ENCODE results near the gene WNK2. TPM values are rescaled to one million over a fixed set of nuclear protein-coding genes. Genes with fewer than 3 reads are reported as not detected.

Gene WNK2
- polyA plus RNA-seq, 3 donors: 0.40 TPM; not detected in 2

DNA sequence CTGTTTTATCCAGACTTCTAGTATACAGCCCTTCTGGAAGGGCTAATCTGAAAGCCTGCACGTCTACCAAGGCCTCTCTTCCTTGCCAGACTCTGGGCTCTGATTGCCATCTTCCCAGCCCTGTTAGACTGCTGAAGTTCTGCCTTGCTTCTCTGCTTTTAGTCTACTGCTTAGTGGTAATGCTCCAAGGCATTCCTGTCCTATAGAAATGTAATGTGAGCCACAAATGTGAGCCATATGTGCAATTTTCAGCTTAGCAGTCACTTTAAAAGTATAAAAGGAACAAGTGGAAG lies 32.1 kb downstream of the WNK2 start:
- Histone ChIP-seq H2AFZ (ENCODE audit: insufficient read depth, low read depth, low read length, poor library complexity, severe bottlenecking) (no peak overlapping the region), H3K4me1 (ENCODE audit: control insufficient read depth in 1 of 2, insufficient read depth in 2 of 2, low read length in 2 of 2) (no peaks in the 10 kb centered on the region), H3K4me3 (replicated peaks in 1 of 3; ENCODE audit: low read depth in 2 of 3, low read length in 3 of 3) (no peak overlapping the region), H3K4me2 (replicated peaks; ENCODE audit: extremely low read depth, low read length, poor library complexity, severe bottlenecking) (no peak overlapping the region), H3K27ac (ENCODE audit: low read depth in 1 of 2, low read length in 2 of 2) (no peak overlapping the region), H3K9me3 (replicated peaks in 1 of 2; ENCODE audit: control insufficient read depth in 1 of 2, insufficient read depth in 1 of 2, low read length in 2 of 2) (peaks cover 5 to 6% of the 10 kb centered on the region in 2 donors), H4K20me1 (ENCODE audit: insufficient read depth, low read length) (no peaks in the 10 kb centered on the region), H3K9ac (ENCODE audit: insufficient read depth, low read length, poor library complexity, severe bottlenecking) (no peak overlapping the region), H3K36me3 (replicated peaks in 1 of 2; ENCODE audit: control insufficient read depth in 1 of 2, insufficient read depth in 2 of 2, low read length in 2 of 2) (no peaks in the 10 kb centered on the region), H3K79me2 (ENCODE audit: insufficient read depth, low read length) (no peaks in the 10 kb centered on the region), H3K27me3 (ENCODE audit: control insufficient read depth in 2 of 2, insufficient read depth in 2 of 2, low read length in 2 of 2) (no peaks in the 10 kb centered on the region)
- Mint-ChIP-seq H3K27me3 (ENCODE audit: low read depth in 3 of 3) (peaks cover 12 to 25% (median 13%) of the 10 kb centered on the region in 3 donors), H3K4me1 (no peaks in the 10 kb centered on the region), H3K36me3 (no peaks in the 10 kb centered on the region), H3K9me3 (peaks cover 2 to 17% (median 13%) of the 10 kb centered on the region in 7 donors), H3K4me3 (no peak overlapping the region), H3K27ac (no peak overlapping the region)
- WGBS (ENCODE audit: insufficient coverage): 86% methylated on average over 1 of the region's 1 CpG
- no peak for DNase-seq
- intact Hi-C loops (cut with micrococcal nuclease): no loop called here
- TF ChIP-seq, protein P1, sequence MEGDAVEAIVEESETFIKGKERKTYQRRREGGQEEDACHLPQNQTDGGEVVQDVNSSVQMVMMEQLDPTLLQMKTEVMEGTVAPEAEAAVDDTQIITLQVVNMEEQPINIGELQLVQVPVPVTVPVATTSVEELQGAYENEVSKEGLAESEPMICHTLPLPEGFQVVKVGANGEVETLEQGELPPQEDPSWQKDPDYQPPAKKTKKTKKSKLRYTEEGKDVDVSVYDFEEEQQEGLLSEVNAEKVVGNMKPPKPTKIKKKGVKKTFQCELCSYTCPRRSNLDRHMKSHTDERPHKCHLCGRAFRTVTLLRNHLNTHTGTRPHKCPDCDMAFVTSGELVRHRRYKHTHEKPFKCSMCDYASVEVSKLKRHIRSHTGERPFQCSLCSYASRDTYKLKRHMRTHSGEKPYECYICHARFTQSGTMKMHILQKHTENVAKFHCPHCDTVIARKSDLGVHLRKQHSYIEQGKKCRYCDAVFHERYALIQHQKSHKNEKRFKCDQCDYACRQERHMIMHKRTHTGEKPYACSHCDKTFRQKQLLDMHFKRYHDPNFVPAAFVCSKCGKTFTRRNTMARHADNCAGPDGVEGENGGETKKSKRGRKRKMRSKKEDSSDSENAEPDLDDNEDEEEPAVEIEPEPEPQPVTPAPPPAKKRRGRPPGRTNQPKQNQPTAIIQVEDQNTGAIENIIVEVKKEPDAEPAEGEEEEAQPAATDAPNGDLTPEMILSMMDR (IDR thresholded peaks at IDR 0.05): no peak

DNA sequence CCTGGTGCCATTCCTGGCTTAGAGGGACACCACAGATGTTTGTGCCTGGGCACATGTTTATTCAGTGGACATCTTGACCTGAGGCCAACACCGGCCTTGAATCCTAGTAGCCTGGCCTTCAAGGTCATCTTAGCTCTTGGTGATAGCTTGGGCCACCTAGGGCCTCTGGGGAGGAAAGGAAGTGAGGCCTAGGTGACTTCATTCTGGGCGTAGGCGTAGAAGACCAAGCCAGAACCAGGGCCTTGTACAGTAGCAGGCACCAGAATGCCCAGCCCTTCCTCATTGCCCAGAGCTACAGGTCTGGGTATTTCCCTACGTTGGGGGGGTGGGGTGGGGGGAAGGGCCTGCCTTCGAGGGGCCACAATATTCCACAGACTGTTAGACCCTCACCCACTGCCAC lies 33.8 kb downstream of the WNK2 start:
- intact Hi-C loops (cut with micrococcal nuclease): no loop called here
- peaks cover 0 to 4% of the 10 kb centered on the region in 2 donors for H3K27me3 ChIP-seq (ENCODE audit: control insufficient read depth in 2 of 2, insufficient read depth in 2 of 2, low read length in 2 of 2)
- DNase-seq: no peak
- no peaks in the 10 kb centered on the region for H3K36me3 ChIP-seq (replicated peaks in 1 of 2; ENCODE audit: control insufficient read depth in 1 of 2, insufficient read depth in 2 of 2, low read length in 2 of 2)
- H3K4me2 ChIP-seq (replicated peaks; ENCODE audit: extremely low read depth, low read length, poor library complexity, severe bottlenecking): no peak overlapping the region
- H2AFZ ChIP-seq (ENCODE audit: insufficient read depth, low read depth, low read length, poor library complexity, severe bottlenecking): no peak overlapping the region
- H3K4me1 ChIP-seq (ENCODE audit: control insufficient read depth in 1 of 2, insufficient read depth in 2 of 2, low read length in 2 of 2): no peaks in the 10 kb centered on the region
- TF ChIP-seq, protein P1 (IDR thresholded peaks at IDR 0.05): no peak
- H3K9ac ChIP-seq (ENCODE audit: insufficient read depth, low read length, poor library complexity, severe bottlenecking): no peak overlapping the region
- H3K4me1 Mint-ChIP-seq: peaks cover under 1% of the 10 kb centered on the region
- H4K20me1 ChIP-seq (ENCODE audit: insufficient read depth, low read length): no peaks in the 10 kb centered on the region
- WGBS (ENCODE audit: insufficient coverage): 88% methylated on average over 1 of the region's 5 CpGs
- H3K4me3 ChIP-seq (replicated peaks in 1 of 3; ENCODE audit: low read depth in 2 of 3, low read length in 3 of 3): no peak overlapping the region
- H3K4me3 Mint-ChIP-seq: no peak overlapping the region
- H3K36me3 Mint-ChIP-seq: no peaks in the 10 kb centered on the region
- no peak overlapping the region for H3K27ac ChIP-seq (ENCODE audit: low read depth in 1 of 2, low read length in 2 of 2)
- peaks cover 5 to 6% of the 10 kb centered on the region in 2 donors for H3K9me3 ChIP-seq (replicated peaks in 1 of 2; ENCODE audit: control insufficient read depth in 1 of 2, insufficient read depth in 1 of 2, low read length in 2 of 2)
- peaks cover 2 to 18% (median 13%) of the 10 kb centered on the region in 7 donors for H3K9me3 Mint-ChIP-seq
- H3K27me3 Mint-ChIP-seq (ENCODE audit: low read depth in 3 of 3): peaks cover 17 to 40% (median 20%) of the 10 kb centered on the region in 3 donors
- H3K27ac Mint-ChIP-seq: no peak overlapping the region
- no peaks in the 10 kb centered on the region for H3K79me2 ChIP-seq (ENCODE audit: insufficient read depth, low read length)

Measured in CD14-positive monocyte (primary cell).